Heart left ventricle (tissue), 16 donors: ENCODE results near the gene CAT. TPM values are rescaled to one million over a fixed set of nuclear protein-coding genes. Genes with fewer than 3 reads are reported as not detected.

ENCODE experiments used
- ATAC-seq, 4 donors: fragments of 200-7000 bp; cut with Tn5 transposase; one replicate each; pipeline ENCODE4 v1.9.1; 2020 to 2022; ENCODE audit warnings: moderate library complexity in 4 of 4, mild to moderate bottlenecking in 3 of 4, moderate number of reproducible peaks in 1 of 4
- DNase-seq, 5 donors: peaks; one replicate each; pipeline ENCODE4 v3.0.0-alpha.2; 2020
- H3K27ac ChIP-seq, 12 donors: fragments of 200-600 bp; sonication (generic) in 4 of 12; one replicate each; pipeline versions ENCODE4 v1.5.0 to v1.8.0; 2016 to 2022; ENCODE audit warnings: mild to moderate bottlenecking in 2 of 12
- H3K27me3 ChIP-seq, 9 donors: fragments of 200-600 bp; sonication (generic) in 2 of 9; one replicate each; pipeline versions ENCODE4 v1.5.1 to v1.8.0; 2016 to 2022; ENCODE audit warnings: mild to moderate bottlenecking in 3 of 9
- H3K36me3 ChIP-seq, 9 donors: fragments of 200-600 bp; sonication (generic) in 2 of 9; one replicate each; pipeline versions ENCODE4 v1.5.0 to v1.8.0; 2018 to 2022; ENCODE audit warnings: mild to moderate bottlenecking in 2 of 9
- H3K4me1 ChIP-seq, 12 donors: fragments of 200-600 bp; sonication (generic) in 4 of 12; one replicate each; pipeline versions ENCODE4 v1.5.0 to v1.8.0; 2016 to 2022; ENCODE audit warnings: mild to moderate bottlenecking in 3 of 12
- H3K4me3 ChIP-seq, 12 donors: fragments of 200-600 bp; sonication (generic) in 4 of 12; one replicate each; pipeline versions ENCODE4 v1.5.0 to v1.8.0; 2017 to 2022; ENCODE audit warnings: mild to moderate bottlenecking in 9 of 12, moderate library complexity in 4 of 12
- H3K9me3 ChIP-seq, 12 donors: fragments of 200-600 bp; sonication (generic) in 4 of 12; one replicate each; pipeline versions ENCODE4 v1.5.0 to v1.8.0; 2016 to 2022; ENCODE audit warnings: mild to moderate bottlenecking in 1 of 12
- CTCF ChIP-seq, 12 donors: fragments of 200-600 bp; sonication (generic) in 4 of 12; IDR thresholded peaks; one replicate each; pipeline versions ENCODE4 v1.5.0 to v1.8.0; 2018 to 2022; ENCODE audit warnings: antibody characterized with exemption in 12 of 12, mild to moderate bottlenecking in 5 of 12
- POLR2A ChIP-seq, 2 donors: fragments of 450-650 bp; IDR thresholded peaks; one replicate each; pipeline ENCODE4 v1.6.1; 2017; ENCODE audit warnings: antibody characterized with exemption in 2 of 2, mild to moderate bottlenecking in 2 of 2, moderate library complexity in 2 of 2
- WGBS, 4 donors: extraction: QIAGEN DNeasy Blood & Tissue Kit in 2 of 4; methylation state at CpG; one replicate each; pipeline versions ENCODE4 v1.1.5 to v1.1.7; 2013 to 2018; 5-methylcytosine and 5-hydroxymethylcytosine counted together
- intact Hi-C, 10 donors: fragments of 100-400 bp; cut with DNase I; formaldehyde crosslinking; loops; one replicate each; pipeline versions ENCODE4 v1.11.1 to v1.14.2; 2022
- polyA plus RNA-seq, 2 donors: library from polyadenylated mRNA; stranded (reverse); fragments of 200-250 nt; gene quantifications; one replicate each; pipeline ENCODE4 v1.2.3, GENCODE V29; 2013
- total RNA-seq, 9 donors: library from RNA; depleted of rRNA in 2 of 9; stranded (reverse); fragments of >200 nt in 2 of 9; fragmentation: NEBNext Ultra II Directional in 3 of 9; extraction: Animal tissue kit (Norgen Biotek cat#: 25700) in 3 of 9; gene quantifications; one replicate each; pipeline versions ENCODE4 v1.1.0 to v1.2.4, GENCODE V29; 2016 to 2023
- donor health status: ischemic (EF 13 %, LVEDD 7.1; RV severe dilation, severe dysfunction).
- donor health status: healthy with polysubstance abuse.
- donor health status: DM: no; HTN: yes; CAD: no.
- donor health status: DM: no; HTN: no; CAD: no.
- donor health status: ischemic (EF 25% LVEDD 6.9; RV normal size, moderate dysfunction).
- donor health status: ischemic (EF 25% LVEDD 5.7; RV mildly dilated, moderate dysfunction).
- donor health status: healthy.
- donor health status: DM: yes; HTN: yes; CAD: no.
- donor health status: ischemic (EF 35%, LVEDD 5.7; RV mildly dilated, moderate dysfunction).
- donor health status: nonischemic (EF 11% LVEDD 7.7; RV severe dilation, severe dysfunction).
- donor health status: DM: yes; HTN: yes; CAD: no.
- donor health status: PGD.
- donor health status: ischemic (EF 29% LVEDD 5.4; RV normal size, mild dysfunction).
- donor health status: nonischemic (EF 23%, LVEDD 6.1; RV moderate dilation, normal function).

CAT gene
- total and polyA plus RNA-seq, 11 donors = 49.9 to 183 (median 88.6) TPM

DNA sequence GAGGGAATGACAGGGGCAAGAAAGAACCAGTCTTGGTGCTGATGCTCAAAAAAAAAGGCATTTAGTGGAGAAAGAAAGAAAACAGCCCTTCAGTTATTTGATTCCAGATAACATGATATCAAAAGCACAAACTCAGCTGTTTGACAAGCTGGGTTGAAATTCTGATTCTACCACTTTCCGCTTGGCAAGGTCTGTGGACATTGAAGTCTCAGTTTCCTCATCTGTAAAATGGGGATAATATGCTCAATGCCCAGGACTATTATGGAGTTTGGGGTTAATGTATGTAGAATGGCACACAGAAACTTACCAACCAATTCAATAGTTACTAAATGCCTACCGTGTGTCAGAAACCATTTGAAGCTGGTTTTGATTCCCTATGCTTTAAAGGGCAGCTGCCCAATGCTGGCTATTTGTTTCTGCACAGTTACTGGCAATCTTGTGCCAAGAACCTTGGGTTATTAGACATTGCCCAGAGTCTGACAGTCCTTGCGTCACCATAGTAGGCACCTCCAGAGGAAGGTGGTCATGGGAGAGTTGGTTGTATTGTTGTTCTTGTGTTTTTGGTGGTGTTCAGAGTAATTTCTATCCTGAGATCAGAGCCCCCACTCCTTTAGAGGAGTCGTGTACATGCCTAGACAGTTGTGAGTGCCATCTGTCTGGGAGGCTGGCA is 55.3 kb downstream of the CAT start:
- no peak for ATAC-seq
- intact Hi-C loops = loop anchor here (2.0 to 10.0 kb wide), 10 partner anchors 127 to 689 kb away; no protein-coding TSS in a partner anchor

GRCh38 chr11:34495239-34495723 is 56.5 kb downstream of the CAT start:
- no peak for DNase-seq
- ATAC-seq = no peak
- Histone ChIP-seq H3K4me3 (no peak overlapping the region), H3K27ac (no peak overlapping the region), H3K4me1 (no peaks in the 10 kb centered on the region), H3K9me3 (no peaks in the 10 kb centered on the region), H3K36me3 (no peaks in the 10 kb centered on the region), H3K27me3 (peaks cover 0 to 11% (median 0%) of the 10 kb centered on the region in 9 donors)
- no peak for TF ChIP-seq CTCF (IDR thresholded peaks at IDR 0.05)
- TF ChIP-seq POLR2A (IDR thresholded peaks at IDR 0.05) = no peak
- WGBS, 4 donors = 78 to 89% (median 86%) methylated on average over 12 of the region's 12 CpGs
- intact Hi-C loops = loop anchor here in 9 of 10 donors (10.0 kb wide), 6 partner anchors 130 to 690 kb away; no protein-coding TSS in a partner anchor

More for the DNA sequence above, 55.3 kb downstream of the CAT start:
- Histone ChIP-seq H3K9me3 (no peaks in the 10 kb centered on the region), H3K36me3 (no peaks in the 10 kb centered on the region), H3K27me3 (peaks cover 0 to 3% (median 0%) of the 10 kb centered on the region in 9 donors), H3K27ac (no peak overlapping the region), H3K4me3 (no peak overlapping the region), H3K4me1 (no peaks in the 10 kb centered on the region)
- no peak for TF ChIP-seq POLR2A (IDR thresholded peaks at IDR 0.05)
- DNase-seq = no peak
- 75 to 84% (median 79%) methylated on average over 4 of the region's 4 CpGs for WGBS, 4 donors

DNA sequence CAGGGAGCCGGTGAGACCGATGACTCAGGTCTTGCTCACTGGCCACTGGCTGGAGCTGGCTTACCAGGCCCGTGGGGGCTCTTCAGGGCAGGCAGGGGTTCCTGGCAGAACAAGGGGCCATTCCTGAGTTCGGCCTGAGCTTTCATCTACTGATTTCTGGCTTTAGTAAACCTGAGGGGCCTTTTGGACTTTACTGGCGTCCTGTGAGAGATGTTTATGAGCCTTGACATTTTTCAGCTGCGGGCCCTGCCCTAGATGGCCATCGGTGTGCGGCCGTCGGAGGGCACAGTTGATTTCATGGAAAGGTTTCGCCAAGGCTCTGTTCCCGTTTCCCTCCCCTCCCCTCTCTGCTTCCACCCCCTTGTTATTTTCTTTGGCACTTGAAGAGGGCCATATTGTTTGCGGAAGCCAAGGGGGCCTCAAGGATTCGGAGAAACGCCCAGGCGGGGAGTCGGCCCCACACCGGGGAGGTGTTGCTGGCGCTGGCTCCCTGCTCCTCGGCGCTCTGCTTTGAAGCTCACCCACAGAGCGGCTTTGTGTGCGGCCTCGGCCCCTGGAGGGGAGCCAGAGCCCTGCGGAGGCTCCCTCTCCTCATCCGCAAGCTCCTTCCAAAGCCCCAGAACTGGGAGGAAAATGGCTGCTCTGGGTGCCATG is 57.1 kb downstream of the CAT start:
- Histone ChIP-seq H3K4me1 (no peaks in the 10 kb centered on the region), H3K27ac (no peak overlapping the region), H3K36me3 (no peaks in the 10 kb centered on the region), H3K4me3 (no peak overlapping the region), H3K27me3 (peaks cover 0 to 16% (median 0%) of the 10 kb centered on the region in 9 donors), H3K9me3 (no peaks in the 10 kb centered on the region)
- 65 to 73% (median 68%) methylated on average over 25 to 26 of the region's 26 CpGs for WGBS, 4 donors
- no peak for ATAC-seq
- intact Hi-C loops = loop anchor here in 9 of 10 donors (10.0 kb wide), 6 partner anchors 131 to 691 kb away; no protein-coding TSS in a partner anchor
- TF ChIP-seq CTCF (IDR thresholded peaks at IDR 0.05) (no peak), POLR2A (IDR thresholded peaks at IDR 0.05) (no peak)
- no peak for DNase-seq

DNA sequence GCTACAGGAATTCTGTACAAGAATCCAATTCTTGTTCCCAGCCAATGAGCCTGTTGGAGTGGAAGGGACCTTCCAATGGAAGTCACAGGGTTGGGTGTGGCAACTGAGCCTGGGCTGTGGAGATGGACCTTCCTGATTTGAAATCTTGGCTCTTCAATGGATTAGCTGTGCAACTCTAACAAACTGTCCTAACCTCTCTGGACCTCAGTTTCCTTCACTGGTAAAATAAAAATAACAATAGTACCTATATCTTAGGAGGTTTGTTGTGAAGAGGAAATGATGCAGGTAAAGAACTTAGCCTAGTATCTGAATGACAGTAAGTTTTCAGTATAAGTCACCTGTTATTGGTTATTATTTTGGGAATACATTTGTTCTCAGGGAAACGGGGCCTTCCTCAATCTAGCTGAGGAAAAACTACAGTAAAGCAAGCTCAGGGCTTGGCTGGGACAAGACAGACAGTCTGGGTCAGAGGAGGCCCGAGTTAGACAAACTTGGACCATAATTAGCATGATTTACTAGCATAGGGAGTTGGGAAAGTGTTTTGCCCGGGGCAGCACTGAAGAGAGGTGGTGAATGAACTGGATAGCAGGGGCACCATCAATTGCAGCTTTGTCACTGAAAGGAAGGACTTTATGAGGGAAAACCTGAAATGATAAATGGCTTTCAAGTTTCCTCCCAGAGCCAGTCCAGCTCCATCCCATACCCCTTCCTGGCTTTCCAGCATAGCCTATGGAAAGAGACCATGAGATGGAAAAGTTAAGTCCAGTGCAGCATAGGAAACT is 61.2 kb downstream of the CAT start:
- intact Hi-C loops = loop anchor here in 9 of 10 donors (10.0 kb wide), 6 partner anchors 135 to 695 kb away; no protein-coding TSS in a partner anchor
- WGBS, 4 donors = 55 to 84% (median 75%) methylated on average over 3 of the region's 3 CpGs
- H3K36me3 ChIP-seq = no peaks in the 10 kb centered on the region
- H3K9me3 ChIP-seq = no peaks in the 10 kb centered on the region
- no peak for TF ChIP-seq POLR2A (IDR thresholded peaks at IDR 0.05)
- TF ChIP-seq CTCF (IDR thresholded peaks at IDR 0.05) = no peak
- DNase-seq = no peak
- no peak overlapping the region for H3K27ac ChIP-seq
- peaks cover 0 to 19% (median 0%) of the 10 kb centered on the region in 12 donors for H3K4me1 ChIP-seq
- H3K4me3 ChIP-seq = no peak overlapping the region
- ATAC-seq = no peak
- H3K27me3 ChIP-seq = peaks cover 0 to 16% (median 0%) of the 10 kb centered on the region in 9 donors
